HG03175 (cell line): Measurements from ENCODE around the gene SERPINB6.
A peak's percentile ranks its signal among the peaks of the same experiment; 100 is the strongest.

ENCODE experiments used
- ATAC-seq: cut with Tn5 transposase; IDR thresholded peaks from one replicate; pipeline ENCODE4 v1.9.1; 2021; ENCODE audit warnings: mild to moderate bottlenecking, moderate library complexity; ENCODE audit not compliant: unreplicated experiment

SERPINB6 gene

DNA sequence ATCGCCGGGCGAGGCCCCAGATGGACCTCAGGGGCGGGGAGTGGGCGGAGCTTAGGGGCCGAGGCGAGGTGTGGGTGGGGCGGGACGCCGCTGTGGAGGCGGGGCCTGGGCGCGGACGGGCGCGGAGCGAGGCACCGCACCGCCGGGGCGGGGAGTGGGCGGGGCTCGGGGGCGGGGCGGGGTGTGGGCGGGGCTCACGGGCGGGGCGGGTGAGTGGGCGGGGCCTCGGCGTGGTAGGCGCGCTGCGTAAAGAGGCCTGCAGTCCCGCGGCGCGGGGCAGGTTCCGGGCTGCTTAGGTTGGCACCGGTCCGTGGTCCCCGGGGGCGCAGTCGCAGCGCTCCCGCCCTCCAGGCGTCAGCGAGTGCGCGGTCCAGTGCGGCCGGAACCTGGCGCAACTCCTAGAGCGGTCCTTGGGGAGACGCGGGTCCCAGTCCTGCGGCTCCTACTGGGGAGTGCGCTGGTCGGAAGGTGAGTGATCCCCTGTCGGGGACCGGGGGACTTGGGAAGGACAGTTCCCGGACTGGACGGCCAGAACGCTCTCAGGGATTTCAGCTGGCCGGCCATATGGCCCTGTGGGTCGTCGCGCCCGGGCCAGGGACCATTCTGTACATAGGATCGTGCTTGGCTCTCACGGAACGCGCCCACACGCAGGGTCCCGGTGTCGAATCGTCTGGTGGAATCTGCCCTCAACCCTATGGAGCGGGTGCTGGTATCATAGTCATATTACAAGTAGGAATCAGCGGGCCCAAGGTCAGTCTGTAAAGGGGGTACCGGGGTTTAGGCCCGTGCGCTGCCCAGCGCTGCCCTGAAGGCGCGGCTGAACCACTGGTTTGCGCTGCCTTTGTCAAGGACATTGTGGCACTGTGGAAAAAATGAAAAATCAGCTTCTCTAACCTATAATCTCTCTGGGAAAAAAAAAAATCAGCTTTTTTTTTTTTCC, 28.5 kb upstream of the SERPINB6 start, which contains the start of gene NQO2:
Gene NQO2, plus strand, starts transcription at position 277 of the 940 bp plus-strand sequence. CDS start 6,659 bp downstream, outside the sequence.
- peak; percentile 76 for ATAC-seq

DNA sequence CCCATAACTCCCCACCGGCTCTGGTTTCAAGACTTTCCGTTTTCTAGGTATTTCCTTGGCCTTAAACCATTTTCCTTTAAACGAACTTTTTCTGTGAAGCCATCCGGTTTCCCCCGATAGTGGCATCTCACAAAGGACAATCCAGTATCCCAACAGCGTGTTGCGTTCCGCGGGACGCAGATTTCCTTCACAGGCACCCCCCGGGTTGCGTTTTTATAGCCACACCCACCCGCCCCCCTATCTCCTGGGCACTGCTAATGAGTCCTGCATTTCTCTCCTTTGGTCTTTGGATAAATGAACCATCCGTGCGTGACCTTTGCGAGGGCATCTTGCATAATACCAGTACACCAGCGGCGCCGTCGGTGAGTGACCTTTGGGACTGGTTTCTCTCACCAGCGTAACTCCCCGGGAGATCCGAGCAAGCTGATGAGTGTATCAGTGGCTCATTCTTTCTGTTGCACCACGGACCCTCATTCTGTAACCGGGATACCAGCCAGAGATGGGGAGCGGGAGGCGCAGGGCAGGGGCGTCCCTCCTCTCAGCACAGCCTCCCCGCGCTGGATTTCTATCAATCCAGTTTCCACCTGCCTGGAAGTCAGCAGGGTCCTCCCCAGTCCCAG, 27.7 kb upstream of the SERPINB6 start:
- peak; percentile 29 for ATAC-seq

DNA sequence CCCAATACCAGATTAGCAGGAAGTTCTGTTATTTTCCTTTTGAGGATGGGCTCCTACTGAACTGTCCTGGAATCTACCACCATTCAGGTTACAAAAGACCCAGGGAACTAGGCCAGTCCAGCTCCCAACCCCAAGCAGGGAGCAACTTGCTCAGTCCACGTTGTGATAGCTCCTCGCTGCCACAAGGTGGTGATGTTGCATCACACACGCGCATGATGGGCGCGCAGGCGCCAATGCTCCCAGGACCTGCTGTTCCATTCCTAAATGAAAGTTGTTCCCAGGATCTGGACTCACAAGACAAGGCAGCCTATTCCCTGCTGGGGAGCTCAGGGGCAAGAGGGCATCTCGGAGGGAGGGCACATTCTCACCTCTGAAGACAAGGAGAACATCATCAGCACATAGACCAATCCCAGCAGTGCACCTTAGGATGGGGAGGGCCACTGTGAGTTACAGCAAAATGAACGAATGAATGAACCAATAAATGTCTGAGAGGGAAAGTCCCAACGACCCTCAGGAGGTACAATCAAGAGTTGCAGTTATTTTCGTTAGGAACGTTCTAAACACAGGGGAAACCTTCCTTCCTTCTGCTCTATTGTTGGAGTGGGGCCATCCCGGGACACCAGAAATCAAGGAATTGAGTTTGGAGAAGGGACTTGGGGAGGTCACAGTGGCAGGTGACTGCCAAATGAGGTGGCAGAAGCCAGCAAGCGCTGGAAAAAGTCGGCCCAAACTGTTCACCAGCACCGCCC, 27.1 kb upstream of the SERPINB6 start:
- ATAC-seq: peak; percentile 35

DNA sequence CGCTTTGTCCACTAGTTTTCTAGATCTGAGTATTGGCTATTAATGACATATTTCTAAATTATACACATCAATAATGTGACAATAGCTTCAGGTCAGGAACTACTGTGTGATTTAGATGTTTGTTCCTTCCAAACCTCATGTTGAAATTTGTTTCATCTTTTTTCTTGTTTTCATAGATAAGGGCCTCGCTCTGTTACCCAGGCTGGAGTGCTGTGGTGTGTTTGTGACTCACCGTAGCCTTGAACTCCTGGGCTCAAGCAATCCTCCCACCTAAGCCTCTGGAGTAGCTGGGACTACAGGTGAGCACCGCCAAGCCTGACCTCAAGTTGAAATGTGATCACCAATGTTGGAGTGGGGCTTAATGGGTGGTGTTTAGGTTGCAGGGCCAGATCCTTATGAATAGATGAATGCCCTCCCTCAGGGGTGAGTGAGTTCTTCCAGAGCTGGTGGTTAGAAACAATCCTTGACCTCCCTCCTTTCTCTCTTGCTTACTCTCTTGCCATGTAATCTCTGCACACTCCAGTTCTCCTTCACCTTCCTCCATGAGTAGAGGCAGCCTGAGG, 22.5 kb upstream of the SERPINB6 start:
- ATAC-seq: no peak

DNA sequence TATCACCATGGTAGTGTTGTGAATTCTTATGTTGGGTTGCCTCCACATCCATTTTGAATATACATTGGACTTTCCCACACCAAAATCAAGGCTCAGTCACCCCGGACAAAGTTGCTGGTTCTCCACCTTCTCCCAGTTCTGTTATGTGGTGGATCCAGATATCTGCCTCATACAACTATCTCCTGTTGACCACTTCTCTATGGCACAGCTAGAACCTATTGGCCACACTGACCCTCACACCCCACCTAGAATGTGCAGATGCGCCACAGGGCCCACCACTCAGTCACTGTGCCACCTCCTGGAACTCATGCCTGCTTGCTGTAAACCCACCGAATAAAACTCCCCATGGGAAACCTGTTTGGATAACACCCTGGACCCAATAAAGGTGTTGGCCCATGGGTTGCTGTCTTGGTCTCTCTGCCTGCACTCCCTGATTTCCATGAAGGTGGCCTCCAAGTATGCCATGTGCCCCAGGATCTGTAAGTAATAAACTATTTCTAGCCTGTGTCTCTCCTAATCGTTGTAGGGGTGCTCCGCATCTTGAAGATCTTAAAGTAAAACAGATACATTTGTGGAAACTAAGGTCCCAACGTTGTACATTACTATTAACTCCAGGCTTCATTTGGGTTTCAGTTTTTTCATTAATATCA, 21.1 kb upstream of the SERPINB6 start:
- no peak for ATAC-seq

DNA sequence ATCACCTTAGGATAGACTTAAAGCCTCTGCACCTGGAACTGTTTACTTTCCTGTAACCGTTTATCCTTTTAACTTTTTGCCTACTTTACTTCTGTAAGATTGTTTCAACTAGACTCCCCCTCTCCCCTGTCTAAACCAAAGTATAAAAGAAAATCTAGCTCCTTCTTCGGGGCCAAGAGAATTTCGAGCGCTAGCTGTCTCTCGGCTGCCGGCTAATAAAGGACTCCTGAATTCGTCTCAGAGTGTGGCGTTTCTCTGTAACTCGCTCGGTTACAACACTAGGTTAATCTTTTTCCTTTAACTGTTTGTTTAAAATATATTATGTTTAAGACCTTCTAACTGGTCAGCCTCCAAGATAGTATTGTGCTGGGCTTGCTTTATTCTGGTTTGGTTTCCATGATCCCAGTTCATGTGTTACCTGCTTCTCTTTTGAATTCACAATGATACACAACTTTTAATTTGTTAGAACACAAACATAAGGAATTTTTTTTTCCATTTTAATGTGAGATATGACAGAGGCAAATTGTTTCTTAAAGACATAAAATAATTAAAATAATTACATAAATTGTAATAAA, 19.7 kb upstream of the SERPINB6 start:
- ATAC-seq: no peak

DNA sequence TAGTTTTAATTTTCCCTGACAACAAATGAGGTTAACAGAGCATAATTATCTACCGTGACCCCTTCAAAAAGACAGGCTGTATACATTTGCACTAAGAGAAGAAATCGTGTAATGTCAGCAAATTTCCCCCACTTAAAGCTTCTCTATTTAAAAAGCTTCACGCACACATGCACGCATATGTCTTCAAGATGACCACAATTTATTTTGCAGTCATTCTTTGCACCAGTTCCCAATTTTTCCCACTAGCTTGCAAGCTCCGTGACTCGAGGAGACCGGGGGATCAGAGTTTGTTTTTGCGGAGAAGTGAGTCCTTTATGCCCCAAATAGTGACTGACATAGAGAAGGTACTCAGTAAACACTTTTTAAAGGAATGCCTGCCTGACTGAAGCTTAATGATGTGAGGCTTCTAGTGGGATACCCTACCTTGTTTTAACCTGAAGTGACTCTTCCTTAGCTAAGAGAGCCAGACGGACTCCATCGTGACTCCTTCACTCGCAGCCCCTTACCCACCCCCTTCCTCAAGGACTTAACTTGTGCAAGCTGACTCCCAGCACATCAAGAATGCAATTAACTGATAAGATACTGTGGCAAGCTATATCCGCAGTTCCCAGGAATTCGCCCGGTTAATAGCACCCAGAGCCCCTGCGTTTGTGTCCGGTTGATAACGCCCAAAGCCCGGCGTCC, 19.0 kb upstream of the SERPINB6 start:
- no peak for ATAC-seq

DNA sequence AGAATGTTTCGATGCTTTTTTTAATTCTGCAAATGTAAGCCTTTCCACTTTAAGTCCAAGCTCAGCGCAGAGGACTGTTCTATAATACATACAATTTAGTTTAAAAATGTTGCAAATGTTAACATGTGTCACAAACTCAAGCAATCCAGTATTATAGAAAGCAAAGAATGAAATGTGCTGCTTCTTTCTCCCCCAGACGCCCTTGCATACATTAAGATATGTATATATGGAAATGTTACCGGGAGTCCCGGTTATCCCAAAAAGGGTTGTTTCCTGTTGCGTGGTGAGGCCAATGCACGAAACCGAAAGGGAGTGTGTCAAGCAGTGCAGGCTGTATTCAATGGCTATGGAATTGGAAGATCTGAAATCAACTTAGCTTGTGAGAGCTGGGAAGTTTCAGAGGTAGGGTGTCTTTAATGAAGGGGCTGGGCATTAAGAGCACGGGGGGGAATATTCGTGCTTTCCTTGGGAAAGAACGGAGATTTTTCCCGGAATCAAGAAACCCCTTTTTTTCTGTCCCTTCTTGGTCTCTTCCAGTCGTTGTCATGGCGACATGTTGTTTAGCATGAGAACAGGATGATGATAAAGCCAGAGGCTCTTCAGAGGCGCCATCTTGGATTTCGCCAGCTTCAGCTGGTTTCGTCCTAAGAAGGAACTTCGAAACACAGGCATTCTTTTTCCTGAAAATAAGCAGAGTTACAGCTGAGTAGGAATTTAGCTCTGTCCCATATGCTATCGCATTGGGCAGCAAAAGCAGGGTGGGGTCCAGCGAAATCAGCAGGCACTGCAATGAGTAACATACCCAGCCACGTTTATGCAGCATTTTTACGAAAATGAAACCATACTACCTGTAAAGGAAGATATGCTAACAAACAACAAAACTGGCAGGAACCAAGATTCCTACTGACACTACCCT, 18.2 kb upstream of the SERPINB6 start:
- peak; percentile 73 for ATAC-seq

DNA sequence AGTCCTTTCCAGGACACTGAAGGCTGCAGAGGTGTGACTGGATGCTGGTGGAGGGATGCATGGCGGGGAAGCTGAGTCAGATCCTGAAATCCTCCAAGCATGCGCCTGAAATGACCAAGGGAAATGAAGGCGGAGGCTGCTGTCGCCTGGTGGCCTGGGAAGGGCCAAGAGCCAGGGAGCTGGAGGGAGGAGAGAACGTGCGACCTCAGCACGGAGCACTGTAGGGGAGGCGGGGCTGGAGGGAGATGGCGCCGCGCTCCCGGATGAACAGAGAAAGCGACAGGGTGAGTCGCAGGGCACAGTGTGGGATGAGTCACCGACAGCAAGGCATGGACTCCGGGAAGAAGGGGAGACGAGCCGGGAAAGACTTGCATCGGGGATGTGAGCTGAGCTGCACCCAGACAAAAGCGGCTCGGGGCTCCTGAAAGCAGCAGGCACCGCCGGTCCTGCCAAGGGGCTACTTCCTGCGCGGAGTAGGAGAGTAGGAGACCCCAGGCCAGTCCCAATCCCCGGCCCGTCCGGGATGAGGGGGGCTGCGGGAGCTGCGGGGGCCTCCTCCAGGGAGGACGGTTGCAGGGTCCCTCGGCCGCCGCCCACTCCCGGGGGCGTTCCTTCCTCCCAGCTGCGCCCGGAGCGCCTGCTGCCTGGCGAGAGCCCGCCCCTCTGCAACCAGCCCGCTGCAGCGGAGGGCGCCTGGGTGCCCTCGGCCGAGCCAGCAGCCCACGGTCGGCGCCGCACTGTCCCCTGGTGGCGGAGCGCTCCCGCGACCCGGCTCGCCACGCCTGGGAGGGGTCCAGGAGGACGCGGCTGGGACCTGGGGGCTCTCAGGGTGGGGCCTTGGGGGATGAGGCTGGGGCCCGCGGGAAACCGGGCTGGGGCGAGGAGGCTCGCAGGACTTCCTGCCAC, 17.3 kb upstream of the SERPINB6 start:
- peak; percentile 75 for ATAC-seq

DNA sequence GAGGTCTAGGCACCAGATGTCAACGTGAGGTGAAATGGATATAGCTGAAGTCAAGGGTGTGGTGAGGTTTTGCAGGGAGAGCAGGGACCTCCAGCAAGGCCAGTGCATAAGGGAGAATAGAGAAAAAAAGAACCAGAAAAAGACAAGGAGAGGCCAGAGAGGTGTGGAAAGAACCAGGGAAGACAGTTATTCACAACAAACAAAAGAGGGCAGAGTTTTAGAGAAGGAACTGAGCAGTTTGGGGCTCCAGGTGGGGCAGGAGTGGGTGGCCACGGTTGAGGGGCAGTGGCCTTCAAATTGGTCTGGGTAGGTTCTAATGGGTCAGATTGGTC, 16.7 kb upstream of the SERPINB6 start:
- peak; percentile 2 for ATAC-seq

DNA sequence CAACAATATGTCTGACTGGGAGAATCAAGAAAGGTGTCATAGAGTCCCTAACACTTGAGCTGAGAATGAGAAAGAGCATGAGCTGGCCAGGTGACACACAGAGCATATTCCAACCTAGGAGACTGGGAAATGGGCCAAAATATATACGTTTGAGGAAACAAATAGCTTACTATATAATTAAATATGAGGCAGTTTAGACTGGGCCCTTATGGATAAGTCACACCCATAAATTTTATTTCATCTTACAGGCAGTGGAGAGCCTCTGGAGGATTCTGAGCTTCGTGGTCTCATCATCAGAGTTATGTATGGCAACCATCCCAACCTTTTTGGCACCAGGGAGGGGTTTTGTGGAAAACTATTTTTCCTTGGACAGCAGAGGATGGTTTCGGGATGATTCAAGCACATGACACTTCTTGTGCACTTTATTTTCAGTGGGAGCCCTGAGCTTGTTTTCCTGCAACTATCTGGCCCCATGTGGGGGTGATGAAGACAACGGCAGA, 15.4 kb upstream of the SERPINB6 start:
- no peak for ATAC-seq

DNA sequence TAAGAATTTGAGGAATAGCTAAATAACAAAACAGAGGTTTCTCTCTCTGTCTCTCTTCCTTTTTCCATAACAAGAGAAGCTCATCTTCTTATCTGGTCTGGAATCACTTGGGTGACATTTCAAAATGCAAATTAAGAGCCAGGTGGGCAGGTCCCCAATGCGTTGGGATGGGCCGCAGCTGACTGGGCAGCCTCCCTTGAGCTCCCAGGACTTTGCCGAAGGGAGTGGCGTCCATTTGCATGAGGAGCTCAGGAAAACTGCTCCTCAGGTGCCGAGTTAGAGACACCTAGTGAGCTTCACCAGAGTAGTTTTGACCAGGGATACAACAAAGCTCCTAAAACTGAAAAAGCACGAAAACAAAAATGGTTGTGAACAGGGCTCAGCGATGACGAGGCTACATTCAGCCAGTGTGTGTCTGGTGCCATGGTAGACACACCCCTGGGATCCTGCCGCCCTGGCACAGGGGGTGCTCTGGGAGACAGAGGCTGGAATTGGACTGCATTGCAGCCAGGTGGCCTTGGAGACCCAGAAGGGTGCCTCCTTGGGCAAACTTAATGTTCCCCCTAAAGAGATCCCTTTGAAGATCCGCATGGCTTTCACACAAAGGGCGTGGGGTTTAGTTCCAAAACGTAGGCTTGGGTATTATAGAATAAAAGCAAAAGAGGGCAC, 13.5 kb upstream of the SERPINB6 start:
- no peak for ATAC-seq

DNA sequence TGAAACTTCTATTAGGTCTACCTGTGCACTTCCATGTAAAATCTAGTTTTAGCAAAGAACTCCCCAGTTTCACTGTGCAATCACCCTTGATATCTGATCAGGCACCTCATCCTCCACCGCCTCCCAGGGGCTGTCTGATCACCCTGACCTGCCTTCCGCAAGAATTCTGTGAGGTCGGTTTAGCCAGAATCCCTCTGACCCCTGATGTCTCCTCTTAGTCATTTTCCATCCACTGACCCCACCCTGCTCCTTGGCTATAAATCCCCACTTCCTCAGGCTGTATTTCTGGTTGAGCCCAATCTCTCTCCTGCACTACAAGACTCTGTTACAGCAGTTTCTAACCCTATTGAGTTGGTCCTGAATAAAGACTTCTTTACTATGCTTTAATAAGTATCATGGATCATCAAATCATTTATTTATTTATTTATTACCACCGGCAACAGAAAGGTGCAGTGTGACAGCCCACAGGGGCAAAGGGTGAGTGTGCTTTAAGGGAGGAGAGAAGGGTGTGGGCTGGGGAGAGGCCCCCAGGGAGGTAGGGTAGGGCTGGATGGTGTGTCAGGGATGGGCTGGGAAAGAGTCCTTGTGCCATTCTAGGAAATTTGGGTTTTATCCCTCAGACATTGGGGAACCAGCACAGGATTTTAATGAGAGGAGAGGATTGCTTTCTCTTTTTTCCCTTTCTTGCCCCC, 11.2 kb upstream of the SERPINB6 start:
- ATAC-seq: no peak

DNA sequence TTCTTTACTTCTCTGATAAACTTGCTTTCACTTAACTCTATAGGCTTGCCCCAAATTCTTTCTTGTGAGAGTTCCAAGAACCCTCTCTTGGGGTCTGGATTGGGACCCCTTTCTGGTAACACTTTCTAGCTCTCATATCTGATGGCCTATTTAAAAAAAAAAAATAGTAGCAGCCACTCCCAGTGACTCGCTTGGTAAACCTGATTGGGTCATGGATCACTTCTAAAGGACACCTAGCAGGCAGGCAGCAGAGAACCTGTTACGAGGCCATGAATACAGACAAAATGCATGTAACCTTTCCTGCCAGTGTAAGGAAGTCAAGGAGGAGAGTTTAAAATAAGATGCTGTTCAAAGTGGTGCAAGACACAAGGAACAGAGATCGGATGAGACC, 9.1 kb upstream of the SERPINB6 start:
- ATAC-seq: no peak

DNA sequence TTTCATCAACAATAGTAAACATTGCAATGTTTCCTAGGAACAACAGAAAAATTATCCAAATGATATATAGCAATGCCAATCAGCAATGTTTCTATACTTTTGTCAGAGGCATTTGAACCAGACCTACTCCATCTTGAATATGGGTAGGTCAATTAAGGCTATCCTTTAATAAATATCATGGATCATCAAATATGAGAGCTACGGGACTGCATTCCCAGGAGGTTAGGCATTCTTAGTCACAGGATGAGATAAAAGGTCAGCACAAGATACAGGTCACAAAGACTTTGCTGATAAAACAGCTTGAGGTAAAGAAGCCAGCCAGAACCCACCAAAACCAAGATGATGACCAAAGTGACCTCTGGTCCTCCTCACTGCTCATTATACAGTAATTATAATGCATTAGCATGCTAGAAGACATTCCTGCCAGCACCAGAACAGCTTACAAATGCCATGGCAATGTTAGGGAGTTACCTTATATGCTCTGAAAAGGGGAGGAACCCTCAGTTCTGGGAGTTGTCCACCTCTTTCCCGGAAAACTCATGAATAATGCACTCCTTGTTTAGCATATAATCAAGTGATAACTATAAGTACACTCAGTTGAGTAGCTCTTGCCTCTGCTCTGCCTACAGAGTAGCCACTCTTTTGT, 8.6 kb upstream of the SERPINB6 start:
- no peak for ATAC-seq

DNA sequence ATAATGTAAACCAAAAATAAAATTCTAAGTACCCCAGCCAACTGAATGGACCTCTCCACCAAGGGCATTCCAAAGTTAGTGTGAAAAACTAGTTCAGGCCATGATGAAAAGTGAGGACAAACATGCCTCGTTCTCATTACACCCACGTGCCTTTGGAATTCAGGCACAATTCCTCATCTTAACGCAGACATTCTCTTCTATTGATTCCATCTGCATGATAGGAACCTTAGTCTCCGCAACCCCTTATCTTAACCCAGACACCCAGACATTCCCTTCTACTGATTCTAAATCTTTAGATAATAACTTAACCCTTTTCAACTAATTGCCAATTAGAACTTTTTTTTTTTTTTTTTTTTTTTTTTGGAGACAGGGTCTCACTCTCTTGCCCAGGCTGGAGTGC, 7.6 kb upstream of the SERPINB6 start:
- no peak for ATAC-seq
